Left forelimb (tissue), 1 donor: ENCODE results near the gene TACC2.
"Not testable (repeated sequence)": the region's sequence is repeated elsewhere in the genome, so short reads cannot be mapped to it uniquely, and the experiment has no call there.

Experiments used
- DNase-seq: peaks from one replicate; pipeline ENCODE4 v3.0.0-alpha.2; 2018; ENCODE audit warnings: low spot score

Gene TACC2

GRCh38 chr10:121978511-121978910 lies 10.5 kb upstream of the TACC2 start:
- DNase-seq, result no peak

- DNase-seq, result no peak
These were observed 7.6 kb upstream of the TACC2 start for GRCh38 chr10:121981346-121981745.

GRCh38 chr10:121983852-121984251 lies 5.1 kb upstream of the TACC2 start:
- DNase-seq, result no peak

GRCh38 chr10:121984463-121984862 lies 4.5 kb upstream of the TACC2 start:
- no peak for DNase-seq

- DNase-seq, result no peak
These were observed 1.2 kb downstream of the TACC2 start for GRCh38 chr10:121990015-121990677.

GRCh38 chr10:121991727-121992126 lies 2.8 kb downstream of the TACC2 start:
- not testable (repeated sequence) for DNase-seq

- no peak for DNase-seq
These were observed 5.5 kb downstream of the TACC2 start for GRCh38 chr10:121994429-121994941.

GRCh38 chr10:121998462-121998861 lies 9.5 kb downstream of the TACC2 start:
- no peak for DNase-seq

GRCh38 chr10:121999301-121999700 lies 10.3 kb downstream of the TACC2 start:
- DNase-seq, result no peak

- DNase-seq, result no peak
These were observed 12.7 kb downstream of the TACC2 start for GRCh38 chr10:122001698-122002097.

GRCh38 chr10:122007415-122007814 lies 18.5 kb downstream of the TACC2 start:
- DNase-seq, result no peak

GRCh38 chr10:122010405-122011050 lies 21.6 kb downstream of the TACC2 start:
- DNase-seq, result no peak

- DNase-seq, result no peak
These were observed 23.8 kb downstream of the TACC2 start for GRCh38 chr10:122012731-122013130.

GRCh38 chr10:122013311-122013780 lies 24.4 kb downstream of the TACC2 start:
- DNase-seq, result no peak

- DNase-seq, result no peak
These were observed 25.8 kb downstream of the TACC2 start for GRCh38 chr10:122014652-122015248.

GRCh38 chr10:122017926-122018325 lies 29.0 kb downstream of the TACC2 start:
- DNase-seq, result not testable (repeated sequence)

- no peak for DNase-seq
These were observed 29.5 kb downstream of the TACC2 start for GRCh38 chr10:122018491-122018890.

GRCh38 chr10:122018951-122019413 lies 30.0 kb downstream of the TACC2 start:
- no peak for DNase-seq

- no peak for DNase-seq
These were observed 30.5 kb downstream of the TACC2 start for GRCh38 chr10:122019414-122019975.

- no peak for DNase-seq
These were observed 31.3 kb downstream of the TACC2 start for GRCh38 chr10:122020226-122020625.

- no peak for DNase-seq
These were observed 32.4 kb downstream of the TACC2 start for GRCh38 chr10:122021379-122021778.

GRCh38 chr10:122021828-122022227 lies 32.9 kb downstream of the TACC2 start:
- DNase-seq, result no peak

GRCh38 chr10:122022276-122022675 lies 33.3 kb downstream of the TACC2 start:
- no peak for DNase-seq
